Measurements from ENCODE around the gene ARMH1.

ARMH1 gene

GRCh38 chr1:44674113-44675000, at the start of gene ARMH1, which contains the start of gene TMEM53:
Gene ARMH1 (plus strand): TSS chr1:44674714. CDS start chr1:44689698, 14,984 bp downstream.
Gene TMEM53 (minus strand): TSS chr1:44674481. CDS start chr1:44674391, 90 bp downstream.
- DNase-seq (ENCODE audit: low read depth, low spot score) = peak; percentile 92

- DNase-seq (ENCODE audit: low read depth, low spot score) = no peak
These were observed 49.2 kb upstream of the ARMH1 start for GRCh38 chr1:44625348-44625747.

GRCh38 chr1:44628962-44629756, 45.4 kb upstream of the ARMH1 start:
- DNase-seq (ENCODE audit: low read depth, low spot score) = no peak

DNA sequence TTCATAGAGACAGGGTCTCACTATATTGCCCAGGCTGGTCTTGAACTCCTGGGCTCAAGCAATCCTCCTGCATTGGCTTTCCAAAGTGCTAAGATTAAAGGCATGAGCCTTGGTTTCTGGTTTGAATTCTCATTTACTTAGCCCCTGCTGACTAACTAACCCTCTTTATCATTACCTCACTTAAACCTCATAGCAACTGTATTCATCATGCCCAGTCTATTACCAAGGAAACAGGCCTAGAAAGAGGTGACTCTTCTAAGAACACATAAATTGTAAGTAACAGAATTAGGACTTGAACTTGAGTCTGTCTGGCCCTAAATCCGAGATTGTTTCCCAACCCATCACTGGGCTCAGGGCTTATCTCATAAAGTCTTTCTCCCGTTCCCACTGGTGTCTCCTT, 44.4 kb upstream of the ARMH1 start:
- no peak for DNase-seq (ENCODE audit: low read depth, low spot score)

DNA sequence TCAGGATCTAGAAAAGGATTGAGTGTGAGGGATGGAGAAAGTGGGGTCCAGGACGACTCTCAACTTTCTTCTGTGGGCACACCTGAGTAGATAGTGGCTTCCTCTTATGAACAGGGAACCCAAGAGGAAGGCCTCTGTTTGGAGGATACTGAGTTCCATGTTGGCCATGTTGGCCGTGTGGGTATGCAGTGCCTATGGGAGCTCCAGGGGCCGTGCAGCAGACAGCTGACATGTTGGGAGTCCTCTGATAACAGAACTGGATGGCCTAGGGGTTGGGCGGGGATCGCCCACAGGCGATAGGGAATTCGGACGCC, 43.2 kb upstream of the ARMH1 start:
- no peak for DNase-seq (ENCODE audit: low read depth, low spot score)

DNA sequence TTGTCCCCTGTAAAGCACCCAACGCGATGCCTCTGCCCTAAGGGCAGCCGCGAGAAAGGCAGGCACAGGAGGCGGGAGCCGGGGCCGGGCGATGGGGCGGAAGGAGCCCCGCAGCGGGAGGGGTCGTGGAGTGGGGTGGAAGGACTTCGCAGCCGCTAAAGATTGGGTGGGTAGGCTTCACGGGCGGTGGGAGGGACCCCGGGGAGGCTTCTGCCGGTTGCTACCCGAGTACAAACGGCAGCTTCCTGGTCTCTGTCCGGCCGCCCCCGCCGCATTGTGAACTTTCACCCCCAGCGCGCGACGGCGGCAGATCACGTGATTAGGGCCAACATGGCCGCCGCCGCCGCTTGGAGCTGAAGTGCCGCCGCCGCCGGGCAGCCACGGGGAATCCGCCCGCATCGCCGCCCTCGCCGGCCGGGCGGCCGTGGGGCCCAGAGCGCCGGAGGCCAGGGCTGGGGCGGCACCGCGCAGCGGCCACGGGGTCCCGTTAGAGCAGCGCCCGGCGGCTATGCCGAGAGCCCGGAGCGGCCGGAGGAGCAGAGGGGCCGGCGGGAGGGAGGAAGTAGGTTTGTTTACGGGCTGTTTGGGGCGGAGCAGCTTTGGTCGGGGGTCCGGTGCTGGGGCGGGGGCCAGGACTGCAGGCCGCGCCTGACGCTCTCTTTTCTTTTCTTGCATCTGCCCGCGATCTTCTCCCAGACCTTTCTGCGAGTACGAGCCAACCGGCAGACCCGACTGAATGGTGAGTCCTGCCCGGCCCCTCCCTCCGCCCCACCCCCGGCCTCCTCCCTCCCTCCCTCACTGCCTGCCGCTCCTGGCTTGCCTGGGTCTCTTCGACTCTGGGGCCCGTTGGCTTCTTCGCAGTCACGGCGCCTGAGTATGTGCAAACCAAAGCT, 42.6 kb upstream of the ARMH1 start:
- DNase-seq (ENCODE audit: low read depth, low spot score) = peak; percentile 80

GRCh38 chr1:44632598-44632997, 41.9 kb upstream of the ARMH1 start:
- DNase-seq (ENCODE audit: low read depth, low spot score) = no peak

- DNase-seq (ENCODE audit: low read depth, low spot score) = no peak
These were observed 39.8 kb upstream of the ARMH1 start for GRCh38 chr1:44634606-44635189.

DNA sequence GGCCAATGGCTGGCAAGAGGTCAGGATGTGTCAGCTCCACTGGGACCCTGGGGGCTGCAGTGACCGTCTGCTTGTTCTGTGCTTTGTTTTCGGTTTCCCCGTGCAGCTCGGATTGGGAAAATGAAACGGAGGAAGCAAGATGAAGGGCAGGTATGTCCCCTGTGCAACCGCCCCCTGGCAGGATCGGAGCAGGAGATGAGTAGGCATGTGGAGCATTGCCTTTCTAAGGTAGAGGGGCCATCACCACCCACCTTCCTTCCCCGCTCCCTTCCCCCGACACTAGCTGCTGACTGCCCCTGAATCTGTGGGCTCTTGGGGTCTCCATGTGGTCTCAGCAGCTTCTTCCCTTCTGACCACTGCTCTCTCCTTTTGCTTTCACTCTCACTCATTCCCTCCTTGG, 39.1 kb upstream of the ARMH1 start:
- no peak for DNase-seq (ENCODE audit: low read depth, low spot score)

GRCh38 chr1:44636083-44636687, 38.3 kb upstream of the ARMH1 start:
- no peak for DNase-seq (ENCODE audit: low read depth, low spot score)

DNA sequence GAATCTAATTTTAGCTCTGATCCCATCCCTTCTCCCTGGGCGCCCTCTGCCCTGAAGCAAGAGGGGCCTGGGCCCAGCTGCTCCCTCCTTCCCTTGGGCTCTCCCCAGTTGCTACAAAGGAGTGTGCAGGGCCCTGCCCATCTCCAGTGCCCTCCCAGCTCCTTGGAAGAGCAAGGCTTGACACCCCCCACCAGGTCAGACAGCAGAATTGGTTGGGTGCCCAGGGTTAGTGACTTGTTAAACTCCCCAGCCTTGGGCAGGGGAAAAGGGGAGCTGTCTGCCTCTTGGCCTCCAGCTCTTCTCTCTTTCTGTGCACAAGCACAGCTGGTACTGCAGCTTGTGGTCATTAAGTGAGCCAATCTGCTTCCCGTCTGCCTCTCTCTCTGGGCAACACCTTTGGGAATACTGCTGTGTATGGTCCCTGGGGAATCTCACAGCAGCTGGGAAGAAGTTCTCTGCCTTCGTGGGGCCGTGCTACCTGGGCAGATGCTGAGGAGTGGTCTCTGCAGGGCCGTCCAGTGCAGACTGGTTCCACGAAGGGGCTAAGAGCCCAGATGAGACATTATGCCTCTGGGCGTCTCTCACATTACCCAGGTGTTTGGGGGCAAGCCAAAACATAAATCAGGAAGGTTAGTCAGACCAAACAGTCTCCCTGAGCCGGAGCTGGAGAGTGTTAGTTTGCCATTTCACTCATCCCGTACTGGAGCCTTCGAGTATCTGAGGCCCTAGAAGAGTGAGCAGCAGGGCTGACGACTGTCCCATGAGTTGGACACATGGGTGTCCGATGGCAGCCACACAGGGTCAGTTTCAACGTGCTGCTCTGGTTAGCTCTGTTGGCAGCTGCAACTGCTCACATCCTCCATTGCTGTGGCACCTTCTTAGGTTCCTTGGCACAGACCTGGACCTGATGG, 37.6 kb upstream of the ARMH1 start:
- DNase-seq (ENCODE audit: low read depth, low spot score) = no peak

DNA sequence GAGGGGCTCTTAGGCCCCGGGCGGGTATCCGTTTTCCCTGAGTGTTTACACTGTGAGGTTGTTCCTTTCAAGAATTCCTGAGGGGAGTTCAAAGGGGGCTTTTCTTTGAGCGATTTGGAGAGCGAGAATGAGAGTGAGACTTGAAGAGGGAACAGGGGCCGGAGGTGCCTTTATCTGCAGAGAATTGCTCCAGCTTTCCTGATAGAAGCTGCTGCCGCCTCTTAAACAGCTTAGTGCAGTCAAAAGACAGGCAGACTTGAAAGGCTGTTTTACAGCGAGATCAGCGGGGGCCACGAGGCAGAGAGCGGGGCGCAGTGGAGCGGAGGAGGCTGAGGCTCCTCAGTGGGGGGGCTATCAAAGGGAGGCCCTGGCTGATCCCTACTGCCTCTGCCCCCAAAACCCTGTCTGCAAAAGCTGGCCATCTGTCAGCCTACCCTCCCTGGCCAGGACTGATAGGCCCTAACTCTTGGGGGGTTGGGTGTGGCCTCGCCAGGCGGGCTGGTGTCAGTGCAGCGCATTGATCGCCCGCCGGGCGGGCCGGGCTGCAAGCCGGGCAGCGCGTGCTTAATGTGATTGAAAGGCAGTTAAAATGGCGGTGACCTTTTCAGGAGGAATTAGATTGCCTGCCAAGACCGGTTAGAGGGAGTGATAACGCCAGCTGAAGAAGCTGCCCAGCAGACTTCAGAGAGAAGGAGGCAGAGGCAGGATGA, 36.7 kb upstream of the ARMH1 start:
- no peak for DNase-seq (ENCODE audit: low read depth, low spot score)

GRCh38 chr1:44640200-44640853, 34.2 kb upstream of the ARMH1 start:
- DNase-seq (ENCODE audit: low read depth, low spot score) = no peak

- no peak for DNase-seq (ENCODE audit: low read depth, low spot score)
These were observed 33.1 kb upstream of the ARMH1 start for GRCh38 chr1:44641126-44642102.

DNA sequence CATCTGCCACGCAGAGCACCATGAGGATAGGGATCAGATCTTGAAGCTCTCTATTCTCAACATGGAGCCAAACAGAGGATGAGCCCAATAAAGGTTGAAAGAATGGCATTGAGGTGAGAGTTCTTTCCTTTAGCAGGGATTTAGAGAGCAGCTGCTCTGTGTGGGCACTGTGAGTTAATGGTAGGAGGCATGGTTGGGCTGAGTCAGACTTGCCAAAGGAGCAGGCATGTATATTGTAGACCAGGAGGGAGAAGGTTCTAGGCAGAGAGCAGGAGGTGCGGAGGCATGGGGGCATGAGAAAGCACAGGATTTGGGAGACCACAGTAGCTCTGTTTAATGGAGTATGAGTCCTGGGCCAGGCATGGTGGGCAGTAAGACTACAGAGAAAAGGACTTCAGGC, 32.3 kb upstream of the ARMH1 start:
- DNase-seq (ENCODE audit: low read depth, low spot score) = no peak

DNA sequence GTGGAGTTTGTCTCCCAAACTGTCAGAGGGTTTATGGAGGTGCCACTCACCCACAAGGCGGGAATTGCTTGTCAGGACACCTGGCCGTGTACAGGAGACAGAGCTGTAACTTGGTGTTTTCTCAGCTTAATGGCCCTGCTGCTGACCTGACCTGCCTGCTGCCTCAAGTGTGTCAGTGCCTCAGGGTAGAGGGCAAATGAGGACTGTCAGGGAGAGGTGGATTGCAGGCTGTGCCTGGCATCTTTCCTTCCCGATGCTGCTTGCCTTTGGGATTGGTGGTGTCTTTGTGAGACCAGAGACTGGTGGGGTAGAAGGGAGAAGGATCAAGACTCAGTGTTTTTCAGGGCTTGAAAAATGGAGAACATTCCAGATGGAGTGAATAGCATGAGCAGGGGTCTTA, 31.6 kb upstream of the ARMH1 start:
- DNase-seq (ENCODE audit: low read depth, low spot score) = no peak

- no peak for DNase-seq (ENCODE audit: low read depth, low spot score)
These were observed 30.7 kb upstream of the ARMH1 start for GRCh38 chr1:44643721-44644334.

Measured in activated CD4-positive, CD25-positive, alpha-beta regulatory T cell treated with anti-CD3 and anti-CD28 coated beads, Interleukin-2, amount 50 U/mL, for 16 hours (primary cell).